GM19099 (cell line): Measurements from ENCODE around the gene GALNT14.

Experiments
- POLR2A ChIP-seq: IDR thresholded peaks from 3 replicates; pipeline ENCODE4 v1.6.1; 2011; ENCODE audit warnings: low read depth; ENCODE audit not compliant: insufficient read length; ENCODE audit errors: extremely low read depth

GALNT14 gene

GRCh38 chr2:30971231-30972025, 166.8 kb downstream of the GALNT14 start:
- no peak for TF ChIP-seq POLR2A

- TF ChIP-seq POLR2A = no peak
These were observed 169.4 kb downstream of the GALNT14 start for GRCh38 chr2:30968660-30969397.

GRCh38 chr2:30966786-30967185, 171.5 kb downstream of the GALNT14 start:
- no peak for TF ChIP-seq POLR2A

- TF ChIP-seq POLR2A = no peak
These were observed 173.2 kb downstream of the GALNT14 start for GRCh38 chr2:30965022-30965531.

GRCh38 chr2:30964334-30965005, 173.8 kb downstream of the GALNT14 start:
- TF ChIP-seq POLR2A = no peak

- TF ChIP-seq POLR2A = no peak
These were observed 175.1 kb downstream of the GALNT14 start for GRCh38 chr2:30963184-30963583.

- no peak for TF ChIP-seq POLR2A
These were observed 178.0 kb downstream of the GALNT14 start for GRCh38 chr2:30960213-30960612.

GRCh38 chr2:30959653-30960052, 178.6 kb downstream of the GALNT14 start:
- no peak for TF ChIP-seq POLR2A

- TF ChIP-seq POLR2A = no peak
These were observed 179.3 kb downstream of the GALNT14 start for GRCh38 chr2:30958918-30959265.

- no peak for TF ChIP-seq POLR2A
These were observed 179.9 kb downstream of the GALNT14 start for GRCh38 chr2:30958193-30958917.

GRCh38 chr2:30957591-30957990, 180.6 kb downstream of the GALNT14 start:
- TF ChIP-seq POLR2A = no peak

- no peak for TF ChIP-seq POLR2A
These were observed 181.2 kb downstream of the GALNT14 start for GRCh38 chr2:30956995-30957394.

- TF ChIP-seq POLR2A = no peak
These were observed 182.6 kb downstream of the GALNT14 start for GRCh38 chr2:30955516-30956132.

- no peak for TF ChIP-seq POLR2A
These were observed 187.9 kb downstream of the GALNT14 start for GRCh38 chr2:30950339-30950738.
